GM18502 (cell line): ENCODE data around the gene CPA1.

ENCODE experiments used
- ATAC-seq: cut with Tn5 transposase; IDR thresholded peaks from one replicate; pipeline ENCODE4 v1.9.1; 2021; ENCODE audit warnings: mild to moderate bottlenecking; ENCODE audit not compliant: unreplicated experiment, poor library complexity

Gene CPA1

GRCh38 chr7:130421684-130422083 is 41.4 kb downstream of the CPA1 start:
- ATAC-seq = no peak

DNA sequence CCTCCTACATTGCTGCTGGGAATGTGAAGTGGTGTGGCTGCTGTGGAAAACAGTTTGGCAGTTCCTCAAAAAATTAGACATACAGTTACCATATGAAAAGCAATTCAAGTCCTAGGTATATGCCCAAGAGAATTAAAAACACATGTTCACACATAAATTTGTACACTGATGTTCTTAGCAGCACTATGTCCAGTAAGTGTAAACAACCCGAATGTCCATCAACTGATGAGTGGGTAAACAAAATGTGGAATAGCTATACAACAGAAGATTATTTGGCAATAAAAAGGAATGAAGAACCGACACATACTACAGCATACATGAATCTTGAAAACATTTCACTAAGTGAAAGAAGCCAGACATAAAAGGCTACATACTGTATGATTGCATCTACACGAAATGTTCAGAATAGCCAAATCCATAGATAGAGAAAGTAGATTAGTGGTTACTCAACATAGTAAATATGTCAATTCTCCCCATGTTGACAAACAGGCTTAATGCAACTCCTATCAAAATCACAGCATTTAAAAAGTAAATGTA is 43.3 kb downstream of the CPA1 start:
- no peak for ATAC-seq

- no peak for ATAC-seq
Observed at GRCh38 chr7:130425796-130426195, 45.5 kb downstream of the CPA1 start.

GRCh38 chr7:130426564-130426963 is 46.3 kb downstream of the CPA1 start:
- no peak for ATAC-seq

DNA sequence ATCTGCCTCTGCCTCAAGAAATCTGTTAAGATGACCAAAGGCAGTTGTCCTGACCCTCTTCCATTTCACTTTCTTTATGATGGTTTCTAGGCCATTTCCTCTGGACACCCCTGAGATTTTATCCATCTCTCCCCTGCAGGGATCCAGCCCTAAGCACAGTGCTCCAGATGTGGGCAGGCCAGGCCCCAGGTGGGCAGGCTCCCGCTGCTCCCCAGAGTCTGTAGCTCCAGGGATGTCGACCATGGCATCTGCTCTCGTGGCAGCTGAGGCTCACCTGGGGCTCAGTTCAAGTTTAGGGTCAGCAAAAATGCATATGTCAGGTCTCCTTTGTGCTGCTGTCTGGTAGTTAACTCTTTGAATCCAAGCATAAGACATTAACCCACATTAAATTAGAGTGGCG is 48.7 kb downstream of the CPA1 start:
- ATAC-seq = no peak

GRCh38 chr7:130430115-130430514 is 49.8 kb downstream of the CPA1 start:
- no peak for ATAC-seq

- ATAC-seq = no peak
Observed at GRCh38 chr7:130430841-130431666, 50.8 kb downstream of the CPA1 start.

DNA sequence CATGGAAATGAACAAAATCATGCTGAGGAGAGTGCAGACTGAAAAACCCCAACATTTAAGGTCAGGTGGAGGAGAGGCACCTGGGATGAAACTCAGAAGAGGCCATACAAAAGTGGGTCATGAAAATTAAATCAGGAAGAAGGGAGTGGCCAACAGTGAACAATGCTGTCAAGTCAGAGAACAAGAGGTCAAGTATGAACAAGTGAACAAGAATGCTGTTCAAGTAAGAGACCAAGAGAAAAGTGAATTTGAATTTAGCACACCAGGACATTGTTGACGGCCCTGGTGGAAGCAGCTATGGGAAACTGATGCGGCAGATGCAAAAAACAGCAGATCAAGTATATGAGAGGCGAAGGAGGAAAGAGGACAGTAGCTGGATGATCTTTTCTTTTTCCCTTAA is 52.6 kb downstream of the CPA1 start:
- ATAC-seq = no peak

DNA sequence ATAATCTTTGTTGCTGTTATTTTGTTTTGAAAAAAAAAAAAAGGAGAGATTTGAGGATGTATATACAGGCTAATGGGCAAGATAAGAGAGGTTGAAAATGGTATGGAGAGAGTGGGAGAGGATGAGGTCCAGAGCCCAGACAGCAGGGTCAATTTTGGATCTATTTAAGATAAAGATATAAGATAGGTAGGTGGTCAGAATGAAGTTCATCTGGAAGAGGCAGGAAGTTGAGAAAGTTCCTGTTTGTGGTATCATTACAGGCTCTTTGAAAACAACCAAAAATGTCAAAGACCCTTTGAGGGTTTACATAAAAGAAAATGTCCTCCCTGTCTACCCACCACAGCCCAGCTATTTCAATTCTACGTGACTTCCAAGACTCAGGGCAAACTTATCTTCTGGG is 53.0 kb downstream of the CPA1 start:
- no peak for ATAC-seq

DNA sequence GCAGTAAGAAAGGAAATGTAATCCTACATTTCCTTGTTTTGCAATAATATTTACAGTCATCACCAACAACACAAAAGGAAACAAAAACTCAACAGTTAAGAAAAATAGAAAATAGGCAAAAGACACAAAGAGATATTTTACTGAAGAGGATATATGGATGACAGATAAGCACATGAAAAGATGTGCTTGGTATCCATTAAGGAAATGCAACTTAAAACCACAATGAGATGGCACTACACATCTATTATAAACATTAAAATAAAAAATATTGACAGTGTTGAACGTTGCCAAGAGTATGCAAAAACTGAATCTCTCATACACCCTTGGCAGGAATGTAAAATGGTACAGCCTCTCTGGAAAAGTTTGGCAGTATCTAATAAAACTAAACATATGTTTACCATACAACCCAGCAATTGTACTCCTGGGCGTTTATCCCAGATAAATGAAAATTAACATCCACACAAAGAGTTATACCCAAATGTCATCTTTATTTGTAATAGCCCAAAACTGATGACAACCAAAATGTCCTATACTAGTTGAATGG is 55.1 kb downstream of the CPA1 start:
- no peak for ATAC-seq

DNA sequence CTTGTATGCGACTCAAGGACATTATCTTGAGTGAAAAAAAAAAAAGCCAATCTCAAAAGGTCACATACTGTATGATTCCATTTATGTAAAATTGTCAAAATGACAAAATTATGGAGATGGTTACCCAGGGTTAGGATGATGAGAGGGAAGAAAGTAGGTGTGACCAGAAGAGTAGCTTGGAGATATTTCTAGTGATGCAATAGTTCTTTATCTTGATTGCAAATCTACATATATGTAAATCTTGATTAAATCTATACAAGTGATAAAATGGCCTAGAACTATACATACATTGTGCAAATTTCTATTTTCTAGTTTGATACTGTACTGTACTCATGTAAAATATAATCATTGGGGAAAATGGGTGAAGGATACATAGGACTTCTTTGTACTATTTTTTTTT is 56.0 kb downstream of the CPA1 start:
- ATAC-seq = no peak
